Testis (tissue), 3 donors: ENCODE results near the gene GALNT15. TPM values are rescaled to one million over a fixed set of nuclear protein-coding genes. Genes with fewer than 3 reads are reported as not detected.

Source experiments
- DNase-seq: peaks from one replicate; pipeline ENCODE4 v3.0.0-alpha.2; 2019
- H3K27ac ChIP-seq, 2 donors: fragments of 200-600 bp; sonication (generic); one replicate each; pipeline ENCODE4 v1.5.1; 2019
- H3K27me3 ChIP-seq: fragments of 200-600 bp; sonication (generic); one replicate; pipeline ENCODE4 v1.5.1; 2019
- H3K36me3 ChIP-seq: fragments of 200-600 bp; sonication (generic); one replicate; pipeline ENCODE4 v1.5.1; 2017; ENCODE audit warnings: low read depth; ENCODE audit errors: missing control alignments
- H3K4me1 ChIP-seq: fragments of 200-600 bp; sonication (generic); one replicate; pipeline ENCODE4 v1.5.1; 2019
- H3K4me3 ChIP-seq, 2 donors: fragments of 200-600 bp; sonication (generic); one replicate each; pipeline ENCODE4 v1.5.1; 2017 to 2019
- H3K9me3 ChIP-seq: fragments of 200-600 bp; sonication (generic); one replicate; pipeline ENCODE4 v1.5.1; 2017
- POLR2A ChIP-seq: fragments of 450-650 bp; IDR thresholded peaks from one replicate; pipeline ENCODE4 v1.6.1; 2017; ENCODE audit warnings: antibody characterized with exemption, mild to moderate bottlenecking, moderate library complexity
- WGBS, 2 donors: methylation state at CpG; one replicate each; pipeline ENCODE4 v1.1.5; 2018; 5-methylcytosine and 5-hydroxymethylcytosine counted together
- intact Hi-C: fragments of 100-400 bp; cut with DNase I; formaldehyde crosslinking; loops from one replicate; pipeline ENCODE4 v1.15.1; 2023; ENCODE audit warnings: low total_unique reads
- polyA plus RNA-seq: library from polyadenylated mRNA; stranded (reverse); fragments of 350-450 nt; fragmentation: Illumina TruSeq; extraction: RNeasy Lipid Tissue Mini Kit (QIAGEN cat#74804); gene quantifications from one replicate; pipeline ENCODE4 v1.2.3, GENCODE V29; 2014; ENCODE audit warnings: low read depth, low replicate concordance; ENCODE audit not compliant: insufficient read depth
- total RNA-seq, 2 donors: library from RNA; depleted of rRNA; stranded (reverse); fragments of >200 nt; gene quantifications; one replicate each; pipeline ENCODE4 v1.2.3, GENCODE V29; 2016
- TF ChIP-seq, protein P1 (sequence below), 3 experiments: fragments of 450-650 bp in 2 of 3; fragments of 200-600 bp in 1 of 3; sonication (generic) in 1 of 3; IDR thresholded peaks; one replicate each; pipeline ENCODE4 v1.5.1; 2016 to 2019; ENCODE audit warnings: antibody characterized with exemption in 3 of 3, mild to moderate bottlenecking in 2 of 3, moderate library complexity in 1 of 3

The GALNT15 gene
- total and polyA plus RNA-seq, 3 donors from 2014 or later, result 6.6 to 16.5 (median 13.0) TPM

DNA sequence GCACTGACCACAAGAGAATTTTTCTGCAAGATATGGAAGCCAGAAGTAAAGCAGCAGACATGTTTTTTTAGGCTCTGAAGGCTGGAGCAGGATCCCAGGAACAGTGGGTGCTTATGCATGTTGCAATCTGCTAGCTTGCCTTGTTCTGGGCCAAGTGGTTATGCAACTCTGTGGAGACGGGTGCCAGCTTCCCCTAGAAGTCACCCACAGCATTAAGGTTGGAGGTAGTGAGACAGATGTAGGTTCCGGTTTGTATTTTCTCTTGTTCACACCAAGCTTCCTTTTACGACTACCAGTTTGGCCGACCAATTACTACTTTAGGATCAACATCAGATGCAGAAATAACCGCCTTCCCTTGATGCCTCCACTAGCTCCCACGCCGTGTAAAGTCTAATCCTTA is 79.1 kb downstream of the GALNT15 start:
- no peaks in the 10 kb centered on the region for H3K9me3 ChIP-seq
- H3K4me1 ChIP-seq, result peaks cover 5% of the 10 kb centered on the region
- H3K36me3 ChIP-seq, result no peaks in the 10 kb centered on the region
- H3K27me3 ChIP-seq, result no peaks in the 10 kb centered on the region
- intact Hi-C loops, result no loop called here
- peak; percentile 45 for DNase-seq
- no peak overlapping the region for H3K27ac ChIP-seq
- TF ChIP-seq, protein P1, sequence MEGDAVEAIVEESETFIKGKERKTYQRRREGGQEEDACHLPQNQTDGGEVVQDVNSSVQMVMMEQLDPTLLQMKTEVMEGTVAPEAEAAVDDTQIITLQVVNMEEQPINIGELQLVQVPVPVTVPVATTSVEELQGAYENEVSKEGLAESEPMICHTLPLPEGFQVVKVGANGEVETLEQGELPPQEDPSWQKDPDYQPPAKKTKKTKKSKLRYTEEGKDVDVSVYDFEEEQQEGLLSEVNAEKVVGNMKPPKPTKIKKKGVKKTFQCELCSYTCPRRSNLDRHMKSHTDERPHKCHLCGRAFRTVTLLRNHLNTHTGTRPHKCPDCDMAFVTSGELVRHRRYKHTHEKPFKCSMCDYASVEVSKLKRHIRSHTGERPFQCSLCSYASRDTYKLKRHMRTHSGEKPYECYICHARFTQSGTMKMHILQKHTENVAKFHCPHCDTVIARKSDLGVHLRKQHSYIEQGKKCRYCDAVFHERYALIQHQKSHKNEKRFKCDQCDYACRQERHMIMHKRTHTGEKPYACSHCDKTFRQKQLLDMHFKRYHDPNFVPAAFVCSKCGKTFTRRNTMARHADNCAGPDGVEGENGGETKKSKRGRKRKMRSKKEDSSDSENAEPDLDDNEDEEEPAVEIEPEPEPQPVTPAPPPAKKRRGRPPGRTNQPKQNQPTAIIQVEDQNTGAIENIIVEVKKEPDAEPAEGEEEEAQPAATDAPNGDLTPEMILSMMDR (IDR thresholded peaks at IDR 0.05), result no peak
- TF ChIP-seq POLR2A, result no peak
- H3K4me3 ChIP-seq, result no peak overlapping the region
- 73 to 79% methylated on average over 7 of the region's 7 CpGs for WGBS, 2 donors

DNA sequence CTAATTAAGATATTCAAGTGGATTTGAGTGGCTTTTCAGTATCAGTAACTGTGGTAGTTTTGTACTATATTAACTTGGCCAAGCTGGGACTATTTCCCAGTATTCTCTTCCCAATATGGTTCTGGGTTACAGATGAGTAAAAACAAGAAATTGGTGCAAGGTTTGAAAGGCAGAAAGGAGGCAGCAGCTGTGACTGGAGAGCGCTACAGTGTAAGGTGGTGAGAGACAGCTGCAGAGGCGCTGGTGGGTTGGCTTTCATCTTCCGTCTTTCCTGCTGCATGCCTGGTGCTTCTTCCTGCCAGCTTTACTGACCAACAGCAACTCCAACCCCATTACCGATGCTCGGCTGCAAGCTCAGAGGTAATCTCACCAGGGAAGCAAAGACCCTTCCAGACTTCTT is 80.4 kb downstream of the GALNT15 start:
- Histone ChIP-seq H3K27me3 (no peaks in the 10 kb centered on the region), H3K36me3 (no peaks in the 10 kb centered on the region), H3K9me3 (no peaks in the 10 kb centered on the region), H3K4me1 (peaks cover 5% of the 10 kb centered on the region), H3K4me3 (no peak overlapping the region), H3K27ac (no peak overlapping the region)
- no peak for TF ChIP-seq POLR2A
- TF ChIP-seq, protein P1 (IDR thresholded peaks at IDR 0.05), result no peak
- no peak for DNase-seq
- WGBS, 2 donors, result 82 to 83% methylated on average over 5 of the region's 5 CpGs
- intact Hi-C loops, result no loop called here

GRCh38 chr3:16255326-16255725 is 80.8 kb downstream of the GALNT15 start:
- Histone ChIP-seq H3K4me3 (no peak overlapping the region), H3K27me3 (no peaks in the 10 kb centered on the region), H3K36me3 (no peaks in the 10 kb centered on the region), H3K9me3 (no peaks in the 10 kb centered on the region), H3K4me1 (peaks cover 5% of the 10 kb centered on the region), H3K27ac (no peak overlapping the region)
- WGBS, 2 donors, result 87 to 92% methylated on average over 3 of the region's 3 CpGs
- intact Hi-C loops, result no loop called here
- TF ChIP-seq, protein P1 (IDR thresholded peaks at IDR 0.05), result no peak
- no peak for TF ChIP-seq POLR2A
- DNase-seq, result no peak

DNA sequence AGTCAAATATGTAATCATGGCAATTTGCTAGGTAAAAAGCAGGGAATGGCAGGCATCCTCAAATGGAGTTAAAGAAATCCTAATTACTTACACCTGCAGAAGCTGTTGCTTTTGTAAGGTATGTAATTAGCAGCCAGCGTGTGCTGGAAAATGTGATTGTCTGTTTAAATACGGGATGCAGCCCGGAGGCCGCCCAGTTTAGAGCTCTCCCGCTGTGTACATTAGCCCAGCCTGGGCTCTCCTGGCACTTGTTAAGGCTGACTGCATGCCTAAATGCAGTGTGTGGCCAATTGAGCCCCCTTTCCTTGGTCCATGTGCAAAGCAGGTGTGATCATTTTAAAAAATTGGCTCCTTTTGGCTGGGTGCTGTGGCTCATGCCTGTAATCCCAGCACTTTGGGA is 81.2 kb downstream of the GALNT15 start:
- 87 to 88% methylated on average over 5 of the region's 5 CpGs for WGBS, 2 donors
- intact Hi-C loops, result no loop called here
- Histone ChIP-seq H3K4me3 (no peak overlapping the region), H3K36me3 (no peaks in the 10 kb centered on the region), H3K27me3 (no peaks in the 10 kb centered on the region), H3K27ac (no peak overlapping the region), H3K9me3 (no peaks in the 10 kb centered on the region), H3K4me1 (peaks cover 5% of the 10 kb centered on the region)
- no peak for DNase-seq
- TF ChIP-seq POLR2A, result no peak
- TF ChIP-seq, protein P1 (IDR thresholded peaks at IDR 0.05), result no peak

GRCh38 chr3:16257309-16257708 is 82.8 kb downstream of the GALNT15 start:
- H3K9me3 ChIP-seq, result no peaks in the 10 kb centered on the region
- 82 to 90% methylated on average over 2 of the region's 2 CpGs for WGBS, 2 donors
- no peak for DNase-seq
- no peaks in the 10 kb centered on the region for H3K27me3 ChIP-seq
- intact Hi-C loops, result no loop called here
- TF ChIP-seq, protein P1 (IDR thresholded peaks at IDR 0.05), result no peak
- no peak for TF ChIP-seq POLR2A
- no peak overlapping the region for H3K4me3 ChIP-seq
- H3K4me1 ChIP-seq, result peaks cover 5% of the 10 kb centered on the region
- no peaks in the 10 kb centered on the region for H3K36me3 ChIP-seq
- H3K27ac ChIP-seq, result no peak overlapping the region
